ENCODE measurements around the gene GALNT2.

The GALNT2 gene

GRCh38 chr1:230327892-230328284 is 260.9 kb downstream of the GALNT2 start:
- TF ChIP-seq CTCF (IDR thresholded peaks at IDR 0.05; ENCODE audit: borderline replicate concordance, insufficient read depth, low read depth, low read length): no peak
- H3K4me3 ChIP-seq (ENCODE audit: low read depth, low read length): no peak overlapping the region

GRCh38 chr1:230328342-230329015 is 261.4 kb downstream of the GALNT2 start:
- no peak for TF ChIP-seq CTCF (IDR thresholded peaks at IDR 0.05; ENCODE audit: borderline replicate concordance, insufficient read depth, low read depth, low read length)
- H3K4me3 ChIP-seq (ENCODE audit: low read depth, low read length): no peak overlapping the region

GRCh38 chr1:230330157-230330556 is 263.1 kb downstream of the GALNT2 start:
- no peak overlapping the region for H3K4me3 ChIP-seq (ENCODE audit: low read depth, low read length)
- no peak for TF ChIP-seq CTCF (IDR thresholded peaks at IDR 0.05; ENCODE audit: borderline replicate concordance, insufficient read depth, low read depth, low read length)

All from GM12875 (cell line).